Measurements from ENCODE around the gene CPXM2. TPM values are rescaled to one million over a fixed set of nuclear protein-coding genes. Genes with fewer than 3 reads are reported as not detected.

CPXM2 gene
- total and polyA plus RNA-seq, 9 of the 15 experiments (the other 6 are each of a cell fraction or from before 2014, with no cell fraction given) = not detected

- Histone ChIP-seq H3K9ac (ENCODE audit: insufficient read depth in 1 of 2, low read depth in 2 of 2, low read length in 2 of 2) (no peak overlapping the region), H3K9me3 (replicated peaks; ENCODE audit: control insufficient read depth, insufficient read depth, low read depth, low read length) (no peaks in the 10 kb centered on the region), H4K20me1 (replicated peaks; ENCODE audit: control insufficient read depth, insufficient read depth, low read length) (no peaks in the 10 kb centered on the region), H3K4me2 (ENCODE audit: insufficient read depth, low read length) (no peak overlapping the region), H3K36me3 (ENCODE audit: control insufficient read depth, insufficient read depth, low read length) (no peaks in the 10 kb centered on the region), H3K27me3 (ENCODE audit: control insufficient read depth in 2 of 2, insufficient read depth in 2 of 2, low read length in 2 of 2) (peaks cover 0 to 8% of the 10 kb centered on the region in 2 experiments; a peak in 1 of 5 replicates), H3K9me1 (ENCODE audit: control insufficient read depth, insufficient read depth, low read length) (no peaks in the 10 kb centered on the region), H3K27ac (ENCODE audit: extremely low read depth, low read depth, low read length) (no peak overlapping the region), H2AFZ (ENCODE audit: low read depth, low read length) (no peak overlapping the region), H3K79me2 (ENCODE audit: control insufficient read depth, insufficient read depth, low read length) (no peaks in the 10 kb centered on the region), H3K4me3 (no peak overlapping the region), H3K4me1 (replicated peaks in 1 of 2; ENCODE audit: control insufficient read depth in 2 of 2, insufficient read depth in 2 of 2, low read length in 2 of 2) (no peaks in the 10 kb centered on the region)
- in situ Hi-C loops (cut with MboI) = no loop called here
- no peak for TF ChIP-seq FOSL1 (tag; conservative IDR thresholded peaks at IDR 0.05)
- TF ChIP-seq HDAC6 (IDR thresholded peaks at IDR 0.05; ENCODE audit: low read depth, low read length) = no peak
- no peak for TF ChIP-seq ZNF395 (CRISPR knock-in tag; IDR thresholded peaks at IDR 0.05)
- TF ChIP-seq ZNF311 (CRISPR knock-in tag; IDR thresholded peaks at IDR 0.05) = no peak
- no peak for TF ChIP-seq ZNF212 (CRISPR knock-in tag; IDR thresholded peaks at IDR 0.05)
- TF ChIP-seq CBX2 (IDR thresholded peaks at IDR 0.05; ENCODE audit: insufficient read depth, low read length, poor library complexity, severe bottlenecking) = no peak
- TF ChIP-seq ZNF740 (CRISPR knock-in tag; IDR thresholded peaks at IDR 0.05) = no peak
- no peak for TF ChIP-seq ZNF740 (tag; IDR thresholded peaks at IDR 0.05)
- TF ChIP-seq KDM5B (IDR thresholded peaks at IDR 0.05; ENCODE audit: insufficient replicate concordance, low read depth, low read length) = no peak
- no peak for TF ChIP-seq GMEB1 (CRISPR knock-in tag; IDR thresholded peaks at IDR 0.05)
- TF ChIP-seq ETS2 (tag; IDR thresholded peaks at IDR 0.05; ENCODE audit: borderline replicate concordance, poor library complexity, severe bottlenecking) = no peak
- FAIRE-seq = no peak
- 0% methylated on average over 4 of the region's 4 CpGs for WGBS (ENCODE audit: insufficient coverage, low coverage, missing lambda C conversion rate)
- DNase-seq (ENCODE audit: extremely low read depth in 1 of 4, low spot score in 3 of 4) = no peak
- ChIA-PET CTCF (ENCODE audit: low intra/inter-chr PET ratio) (no interaction called here), POLR2A (no interaction called here)
- intact Hi-C loops (cut with micrococcal nuclease) = no loop called here
- no TSS peak for BruUV-seq (replicated peaks)
- no peak for ATAC-seq
These were observed 47.3 kb upstream of the CPXM2 start for GRCh38 chr10:123938890-123939289.

Measured in K562 (cell line).